ENCODE data around the gene CGREF1. TPM values are rescaled to one million over a fixed set of nuclear protein-coding genes. Genes with fewer than 3 reads are reported as not detected.
"Not testable (repeated sequence)": the region's sequence is repeated elsewhere in the genome, so short reads cannot be mapped to it uniquely, and the experiment has no call there.

CGREF1 gene
- total RNA-seq, 1 donor from 2014 or later, result 2.9 TPM

- intact Hi-C loops (cut with micrococcal nuclease), result no loop called here
Observed at GRCh38 chr2:27115519-27115918, 3.4 kb downstream of the CGREF1 start.

- intact Hi-C loops (cut with micrococcal nuclease), result not testable (repeated sequence)
Observed at GRCh38 chr2:27111392-27112078, 7.4 kb downstream of the CGREF1 start.

- intact Hi-C loops (cut with micrococcal nuclease), result not testable (repeated sequence)
Observed at GRCh38 chr2:27110603-27111352, 8.2 kb downstream of the CGREF1 start.

GRCh38 chr2:27109083-27109482 is 9.8 kb downstream of the CGREF1 start:
- intact Hi-C loops (cut with micrococcal nuclease), result no loop called here

GRCh38 chr2:27108221-27108620 is 10.7 kb downstream of the CGREF1 start:
- intact Hi-C loops (cut with micrococcal nuclease), result no loop called here

GRCh38 chr2:27105981-27106380 is 12.9 kb downstream of the CGREF1 start:
- intact Hi-C loops (cut with micrococcal nuclease), result no loop called here

GRCh38 chr2:27102329-27102728 is 16.6 kb downstream of the CGREF1 start:
- intact Hi-C loops (cut with micrococcal nuclease), result no loop called here

- intact Hi-C loops (cut with micrococcal nuclease), result no loop called here
Observed at GRCh38 chr2:27100036-27100435, 18.9 kb downstream of the CGREF1 start.

- intact Hi-C loops (cut with micrococcal nuclease), result no loop called here
Observed at GRCh38 chr2:27099334-27099955, 19.5 kb downstream of the CGREF1 start.

GRCh38 chr2:27097341-27097740 is 21.6 kb downstream of the CGREF1 start:
- intact Hi-C loops (cut with micrococcal nuclease), result no loop called here

GRCh38 chr2:27096748-27097297 is 22.1 kb downstream of the CGREF1 start:
- intact Hi-C loops (cut with micrococcal nuclease), result no loop called here

- intact Hi-C loops (cut with micrococcal nuclease), result no loop called here
Observed at GRCh38 chr2:27095745-27096651, 22.9 kb downstream of the CGREF1 start.

GRCh38 chr2:27095427-27095744 is 23.5 kb downstream of the CGREF1 start:
- intact Hi-C loops (cut with micrococcal nuclease), result no loop called here

GRCh38 chr2:27094353-27094984 is 24.5 kb downstream of the CGREF1 start:
- intact Hi-C loops (cut with micrococcal nuclease), result no loop called here

- intact Hi-C loops (cut with micrococcal nuclease), result no loop called here
Observed at GRCh38 chr2:27093430-27094352, 25.2 kb downstream of the CGREF1 start.

- intact Hi-C loops (cut with micrococcal nuclease), result no loop called here
Observed at GRCh38 chr2:27092696-27093429, 26.1 kb downstream of the CGREF1 start.

- intact Hi-C loops (cut with micrococcal nuclease), result no loop called here
Observed at GRCh38 chr2:27091746-27092695, 26.9 kb downstream of the CGREF1 start.

Data from T-helper 2 cell treated with Interferon-gamma antibody and Interleukin-4, amounts not matched to agents 100 ng/mL and 5 ng/mL, for 36 hours (primary cell).